GM18870 (cell line): ENCODE measurements around the gene CIAO3.
"Not testable (repeated sequence)": the region's sequence is repeated elsewhere in the genome, so short reads cannot be mapped to it uniquely, and the experiment has no call there.

Source experiments
- ATAC-seq: cut with Tn5 transposase; IDR thresholded peaks from one replicate; pipeline ENCODE4 v1.9.1; 2021; ENCODE audit warnings: moderate library complexity; ENCODE audit not compliant: unreplicated experiment

CIAO3 gene

DNA sequence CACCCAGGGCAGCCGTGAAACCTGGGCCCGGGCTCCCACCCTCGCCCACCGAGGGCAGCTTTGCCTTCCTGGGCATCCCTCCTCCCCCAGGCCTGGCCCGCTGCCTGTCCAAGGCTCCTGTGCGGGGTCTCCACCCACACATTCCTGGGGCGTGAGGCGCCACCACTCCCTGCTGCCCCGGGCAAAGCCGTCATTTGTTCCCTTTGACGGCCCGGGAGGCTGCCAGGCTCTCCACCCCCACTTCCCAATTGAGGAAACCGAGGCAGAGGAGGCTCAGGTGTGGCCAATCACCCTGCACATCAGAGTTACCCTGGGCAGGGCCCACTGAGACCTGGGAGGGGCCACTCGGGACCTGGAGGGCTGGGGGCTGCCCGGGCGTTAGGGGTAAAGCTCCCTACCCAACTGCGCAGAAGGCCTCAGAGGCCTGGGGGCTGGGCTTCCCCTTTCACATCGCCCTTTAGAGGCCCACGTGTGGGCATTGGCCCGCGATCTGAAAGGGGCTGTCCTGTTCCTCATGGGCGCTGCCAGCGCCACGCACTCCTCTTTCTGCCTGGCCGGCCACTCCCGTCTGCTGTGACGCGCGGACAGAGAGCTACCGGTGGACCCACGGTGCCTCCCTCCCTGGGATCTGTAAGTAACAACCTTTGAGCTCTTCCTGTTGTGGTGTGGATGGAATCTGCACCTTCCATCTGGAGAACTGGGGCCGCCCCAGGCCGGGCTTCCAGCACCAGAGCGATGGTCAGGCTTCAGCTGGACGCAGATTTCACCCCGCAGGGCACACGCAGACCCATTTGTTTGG is 19.9 kb upstream of the CIAO3 start, which contains the start of gene MSLN:
Gene MSLN, plus strand, starts transcription at position 190 of the 799 bp plus-strand sequence. CDS start 1,947 bp downstream, outside the sequence.
- no peak for ATAC-seq

DNA sequence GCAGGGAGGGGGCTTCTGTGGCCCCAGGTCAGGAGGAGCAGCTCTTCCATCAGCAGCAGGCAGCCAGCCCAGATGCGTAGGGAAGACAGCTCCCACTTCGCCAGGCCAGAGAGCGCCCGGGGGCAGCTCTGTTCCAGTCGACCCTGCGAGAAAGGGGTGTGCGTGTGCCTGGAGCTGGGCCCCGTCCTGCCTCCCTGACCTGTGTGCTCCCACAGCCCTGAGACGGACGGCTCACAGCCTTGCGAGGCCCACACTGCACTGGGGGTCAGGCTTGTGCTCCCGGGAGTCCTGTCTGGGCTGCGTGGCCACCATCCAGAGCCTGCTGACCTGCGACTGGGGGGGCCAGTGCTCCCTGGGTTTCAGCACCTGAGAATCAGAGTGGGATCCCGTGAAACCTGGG is 19.3 kb upstream of the CIAO3 start:
- ATAC-seq: no peak

GRCh38 chr16:759110-759910 is 18.5 kb upstream of the CIAO3 start:
- no peak for ATAC-seq

DNA sequence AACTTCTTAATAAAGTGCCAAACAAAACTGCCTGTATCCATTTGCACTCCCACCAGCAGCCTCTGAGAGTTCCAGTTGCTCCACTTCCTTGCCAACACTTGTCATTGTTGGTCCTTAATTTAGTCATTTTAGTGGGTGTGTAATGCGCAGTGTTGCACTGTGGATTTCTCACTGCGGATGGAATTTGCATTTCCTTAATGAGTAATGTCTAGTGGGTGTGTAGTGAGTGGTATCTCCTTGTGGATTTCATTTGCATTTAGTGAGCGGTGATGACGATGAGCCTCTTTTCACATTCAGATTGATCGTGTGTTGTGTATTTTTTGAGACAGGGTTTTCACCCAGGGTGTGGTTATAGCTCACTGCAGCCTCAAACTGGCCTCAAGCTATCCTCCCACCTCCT is 15.6 kb upstream of the CIAO3 start:
- ATAC-seq: no peak

- ATAC-seq: no peak
These were observed 13.9 kb upstream of the CIAO3 start for GRCh38 chr16:754656-755055.

GRCh38 chr16:754121-754607 is 13.4 kb upstream of the CIAO3 start:
- ATAC-seq: not testable (repeated sequence)

DNA sequence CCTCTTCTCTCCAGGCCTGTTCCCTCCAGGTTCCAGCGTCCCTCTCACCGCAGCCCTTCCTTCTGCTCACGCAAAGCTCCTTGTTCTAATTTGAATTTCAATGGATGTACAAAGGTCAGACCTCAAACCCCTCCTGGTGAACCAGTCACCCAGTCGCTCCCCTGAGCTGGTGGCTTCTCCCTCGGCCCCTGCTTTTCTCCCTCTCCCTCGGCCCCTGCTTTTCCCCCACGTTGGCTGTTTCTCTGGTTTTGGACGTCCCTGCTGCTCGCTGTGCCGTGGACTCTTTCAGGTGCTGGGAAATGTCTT is 11.2 kb upstream of the CIAO3 start:
- ATAC-seq: no peak

GRCh38 chr16:751152-752006 is 10.6 kb upstream of the CIAO3 start:
- no peak for ATAC-seq

- no peak for ATAC-seq
These were observed 9.7 kb upstream of the CIAO3 start for GRCh38 chr16:750485-750884.

DNA sequence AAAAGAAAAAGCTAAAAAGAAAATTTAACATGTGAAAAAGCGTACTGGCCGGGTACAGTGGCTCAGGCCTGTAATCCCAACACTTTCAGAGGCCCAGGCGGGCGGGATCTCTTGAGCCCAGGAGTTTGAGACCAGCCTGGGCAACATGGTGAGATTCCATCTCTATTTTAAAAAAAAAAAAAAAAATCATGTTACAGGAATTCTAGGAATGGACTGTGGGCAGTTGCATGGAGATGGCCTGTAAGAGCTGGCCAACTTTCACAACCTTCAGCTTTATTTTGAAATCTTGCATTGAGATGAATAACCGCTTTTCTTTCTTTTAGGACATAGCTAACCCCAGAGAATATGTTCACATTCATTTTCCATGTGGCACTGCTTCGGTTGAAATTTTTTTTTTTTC is 8.2 kb upstream of the CIAO3 start:
- ATAC-seq: no peak

GRCh38 chr16:747978-748746 is 7.4 kb upstream of the CIAO3 start:
- no peak for ATAC-seq

DNA sequence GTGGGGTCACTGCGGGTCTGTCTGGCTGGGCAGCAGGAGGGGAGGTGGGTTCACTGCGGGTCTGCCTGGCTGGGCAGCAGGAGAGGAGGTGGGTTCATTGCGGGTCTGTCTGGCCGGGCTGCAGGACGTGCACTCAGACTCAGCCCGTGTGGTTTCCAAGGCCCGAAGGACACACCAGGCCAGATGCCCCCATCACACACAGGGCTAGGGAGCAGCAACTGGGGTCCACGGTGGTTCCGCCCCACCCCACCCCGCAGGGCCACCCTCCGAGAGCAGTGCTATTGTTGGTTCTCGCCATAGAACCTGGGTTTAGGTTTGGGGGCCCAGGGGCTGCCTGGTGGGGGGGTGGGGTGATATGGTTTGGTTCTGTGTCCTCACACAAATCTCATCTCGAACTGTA is 5.8 kb upstream of the CIAO3 start:
- ATAC-seq: no peak

- no peak for ATAC-seq
These were observed 4.9 kb upstream of the CIAO3 start for GRCh38 chr16:745739-746138.

DNA sequence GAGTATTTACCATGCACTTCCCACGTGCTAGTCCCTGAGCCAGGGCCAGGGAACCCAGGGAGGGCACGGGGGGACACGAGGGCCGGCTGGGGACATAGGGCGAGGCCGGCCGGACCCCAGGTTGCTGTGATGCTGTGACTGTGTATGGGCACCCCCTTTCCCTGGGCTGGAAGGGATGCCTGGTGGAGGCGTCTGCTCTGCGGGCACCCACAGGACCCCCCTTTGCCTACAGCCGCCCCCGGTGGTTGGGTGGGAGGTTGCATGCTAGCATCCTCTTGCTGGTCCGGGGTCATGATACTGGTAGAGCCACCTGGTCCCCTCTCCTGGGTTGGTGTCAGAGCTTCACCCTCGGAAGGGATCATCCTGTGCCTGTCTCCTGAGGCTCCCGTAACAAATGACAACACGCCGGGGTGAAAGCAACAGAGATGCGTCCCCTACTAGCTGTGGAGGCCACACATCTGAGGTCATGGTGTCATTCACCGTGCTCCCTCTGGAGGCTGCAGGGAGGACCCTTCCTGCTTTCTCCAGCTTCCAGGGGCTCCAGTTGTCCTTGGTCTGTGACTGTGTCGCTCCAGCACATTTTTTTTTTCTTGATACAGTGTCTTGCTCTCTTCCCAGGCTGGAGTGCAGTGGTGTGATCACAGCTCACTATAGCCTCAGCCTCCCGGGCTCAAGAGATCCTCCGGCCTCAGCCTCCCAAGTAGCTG is 3.1 kb upstream of the CIAO3 start:
- no peak for ATAC-seq

DNA sequence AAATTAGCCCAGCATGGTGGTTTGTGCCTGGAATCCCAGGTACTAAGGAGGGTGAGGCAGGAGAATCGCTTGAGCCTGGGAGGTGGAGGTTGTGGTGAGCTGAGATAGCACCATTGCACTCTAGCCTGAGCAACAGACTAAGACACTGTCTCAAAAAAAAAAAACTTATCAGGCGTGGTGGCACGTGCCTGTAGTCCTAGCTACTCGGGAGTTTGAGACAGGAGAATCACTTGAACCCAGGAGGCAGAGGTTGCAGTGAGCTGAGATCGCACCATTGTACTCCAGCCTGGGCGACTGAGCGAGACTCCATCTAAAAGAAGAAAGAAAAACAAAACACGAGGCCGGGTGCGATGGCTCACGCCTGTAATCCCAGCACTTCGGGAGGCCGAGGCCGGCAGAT is 2.1 kb upstream of the CIAO3 start:
- not testable (repeated sequence) for ATAC-seq

GRCh38 chr16:741986-742629 is 1.3 kb upstream of the CIAO3 start:
- no peak for ATAC-seq

- no peak for ATAC-seq
These were observed 386 bp downstream of the CIAO3 start for GRCh38 chr16:740459-740763.

- ATAC-seq: no peak
These were observed 988 bp downstream of the CIAO3 start for GRCh38 chr16:739560-740458.
